H1 (cell line): ENCODE measurements around the gene RPS15. TPM values are rescaled to one million over a fixed set of nuclear protein-coding genes. Genes with fewer than 3 reads are reported as not detected.

Experiments used
- CTCF ChIA-PET: fragments of 300-600 bp; sonication (Branson Sonifier 250); formaldehyde crosslinking; loops from one replicate; lab custom pipeline; 2021; ENCODE audit not compliant: partially characterized antibody; lab: Charles Lee
- POLR2A ChIA-PET: fragments of 300-600 bp; sonication (Branson Sonifier 250); formaldehyde crosslinking; loops from one replicate; lab custom pipeline; 2021; ENCODE audit warnings: inconsistent platforms; ENCODE audit not compliant: partially characterized antibody; lab: Charles Lee
- DNase-seq, 2 experiments: peaks; one replicate each; pipeline versions ENCODE4 v3.0.0 to v3.0.0-alpha.2; 2010 to 2022; ENCODE audit warnings: low spot score in 2 of 2, low read depth in 1 of 2, mixed read lengths in 1 of 2
- FAIRE-seq: peaks from 2 replicates; lab custom pipeline; 2011; peaks lifted over from hg19 to GRCh38; lab: Jason Lieb, UNC
- H2AFZ ChIP-seq: 2 replicates; pipeline ENCODE4 v1.8.1; 2012; ENCODE audit warnings: low read length, inconsistent platforms
- H2AK5ac ChIP-seq: 2 replicates; pipeline ENCODE4 v1.6.1; 2013; ENCODE audit warnings: low read depth, low read length
- H2BK120ac ChIP-seq: replicated peaks from 2 replicates; pipeline ENCODE3; 2013; ENCODE audit warnings: low read depth, low read length, inconsistent platforms
- H2BK12ac ChIP-seq: 2 replicates; pipeline ENCODE4 v1.6.1; 2013; ENCODE audit warnings: low read depth, low read length
- H2BK15ac ChIP-seq: 2 replicates; pipeline ENCODE4 v1.6.1; 2013; ENCODE audit warnings: low read length
- H2BK20ac ChIP-seq: 2 replicates; pipeline ENCODE4 v1.6.1; 2013; ENCODE audit warnings: low read length
- H2BK5ac ChIP-seq: 2 replicates; pipeline ENCODE4 v1.6.1; 2013; ENCODE audit warnings: low read depth, low read length
- H3K14ac ChIP-seq: 2 replicates; pipeline ENCODE4 v1.6.1; 2013; ENCODE audit warnings: inconsistent platforms; ENCODE audit not compliant: insufficient read length
- H3K18ac ChIP-seq: 2 replicates; pipeline ENCODE4 v1.6.1; 2013; ENCODE audit warnings: low read length; ENCODE audit errors: extremely low read depth
- H3K23ac ChIP-seq: 2 replicates; pipeline ENCODE4 v1.6.1; 2013; ENCODE audit warnings: inconsistent platforms; ENCODE audit not compliant: insufficient read length
- H3K23me2 ChIP-seq: 2 replicates; pipeline ENCODE4 v1.6.1; 2013; ENCODE audit warnings: low read depth, low read length
- H3K27ac ChIP-seq: 2 replicates; pipeline ENCODE4 v1.6.1; 2011; ENCODE audit warnings: low read depth, low read length, inconsistent platforms
- H3K27me3 ChIP-seq, 4 experiments: replicated peaks in 1 of 4; 1 replicate in 1 of 4; 2 replicates in 3 of 4; pipeline versions ENCODE4 v1.6.1 to v1.8.1; 2011 to 2013; ENCODE audit warnings: low read length in 3 of 4, mild to moderate bottlenecking in 3 of 4, inconsistent platforms in 2 of 4, mixed read lengths in 2 of 4, moderate library complexity in 1 of 4; ENCODE audit not compliant: control insufficient read depth in 3 of 4, insufficient read depth in 3 of 4; ENCODE audit errors: extremely low read depth in 1 of 4
- H3K36me3 ChIP-seq, 4 experiments: 2 replicates each; pipeline versions ENCODE4 v1.6.1 to v1.8.1; 2011 to 2013; ENCODE audit warnings: mild to moderate bottlenecking in 4 of 4, low read length in 3 of 4, moderate library complexity in 2 of 4, control low read depth in 1 of 4, inconsistent platforms in 1 of 4; ENCODE audit not compliant: insufficient read depth in 4 of 4, control insufficient read depth in 2 of 4
- H3K4ac ChIP-seq: replicated peaks from 2 replicates; pipeline ENCODE3; 2013; ENCODE audit warnings: low read length, low read depth, mixed read lengths, inconsistent platforms; ENCODE audit not compliant: insufficient read length
- H3K4me1 ChIP-seq, 4 experiments: replicated peaks in 1 of 4; 1 replicate in 1 of 4; 2 replicates in 3 of 4; pipeline versions ENCODE4 v1.6.1 to v1.8.1; 2011 to 2013; ENCODE audit warnings: low read length in 3 of 4, inconsistent platforms in 2 of 4, mixed read lengths in 1 of 4; ENCODE audit not compliant: insufficient read depth in 4 of 4, control insufficient read depth in 3 of 4
- H3K4me2 ChIP-seq, 2 experiments: 2 replicates each; pipeline versions ENCODE4 v1.6.1 to v1.8.1; 2011 to 2013; ENCODE audit warnings: low read depth in 2 of 2, low read length in 2 of 2, control low read depth in 1 of 2, inconsistent platforms in 1 of 2, mild to moderate bottlenecking in 1 of 2; ENCODE audit not compliant: insufficient read depth in 1 of 2
- H3K4me3 ChIP-seq, 4 experiments: fragments of 200-600, 300-600 bp in 1 of 4; sonication (generic), shearing (Covaris generic), sonication (Bioruptor Twin) in 1 of 4; 2 replicates each; pipeline versions ENCODE4 v1.5.1 to v1.8.1; 2011 to 2016; ENCODE audit warnings: low read length in 4 of 4, low read depth in 3 of 4, control low read depth in 2 of 4, inconsistent platforms in 2 of 4, mild to moderate bottlenecking in 2 of 4, mixed read lengths in 1 of 4, moderate library complexity in 1 of 4; ENCODE audit not compliant: insufficient read depth in 2 of 4; ENCODE audit errors: extremely low read depth in 1 of 4
- H3K56ac ChIP-seq: replicated peaks from 2 replicates; pipeline ENCODE3; 2013; ENCODE audit warnings: low read depth, mild to moderate bottlenecking, mixed read lengths, low read length, inconsistent platforms; ENCODE audit not compliant: insufficient read length
- H3K79me1 ChIP-seq: 2 replicates; pipeline ENCODE4 v1.6.1; 2013; ENCODE audit warnings: low read depth, low read length, control low read depth
- H3K79me2 ChIP-seq, 2 experiments: 2 replicates each; pipeline versions ENCODE4 v1.6.1 to v1.8.1; 2012 to 2013; ENCODE audit warnings: low read length in 2 of 2, mild to moderate bottlenecking in 2 of 2, inconsistent platforms in 1 of 2; ENCODE audit not compliant: insufficient read depth in 2 of 2, control insufficient read depth in 1 of 2
- H3K9ac ChIP-seq, 4 experiments: replicated peaks in 1 of 4; 1 replicate in 1 of 4; 2 replicates in 3 of 4; pipeline versions ENCODE4 v1.6.1 to v1.8.1; 2011 to 2013; ENCODE audit warnings: low read depth in 3 of 4, low read length in 3 of 4, control low read depth in 2 of 4, mild to moderate bottlenecking in 2 of 4, moderate library complexity in 2 of 4, inconsistent platforms in 1 of 4; ENCODE audit errors: extremely low read depth in 1 of 4
- H3K9me3 ChIP-seq, 2 experiments: 2 replicates each; pipeline versions ENCODE4 v1.6.1 to v1.8.1; 2012 to 2013; ENCODE audit warnings: mild to moderate bottlenecking in 2 of 2, moderate library complexity in 2 of 2, control low read depth in 1 of 2, inconsistent platforms in 1 of 2, low read depth in 1 of 2, low read length in 1 of 2, mixed read lengths in 1 of 2; ENCODE audit not compliant: insufficient read depth in 2 of 2
- H4K20me1 ChIP-seq, 2 experiments: replicated peaks in 1 of 2; 2 replicates each; pipeline versions ENCODE3 to v1.8.1; 2011 to 2013; ENCODE audit warnings: inconsistent platforms in 2 of 2, low read length in 2 of 2, mild to moderate bottlenecking in 1 of 2; ENCODE audit not compliant: insufficient read depth in 2 of 2, control insufficient read depth in 1 of 2
- H4K5ac ChIP-seq: 2 replicates; pipeline ENCODE4 v1.6.1; 2013; ENCODE audit warnings: low read length, low read depth, mixed read lengths, inconsistent platforms; ENCODE audit not compliant: insufficient read length
- H4K8ac ChIP-seq: 2 replicates; pipeline ENCODE4 v1.8.0; 2013; ENCODE audit warnings: mild to moderate bottlenecking, moderate library complexity, low read length, inconsistent platforms; ENCODE audit not compliant: insufficient read depth; ENCODE audit errors: extremely low read depth
- H4K91ac ChIP-seq: replicated peaks from 2 replicates; pipeline ENCODE3; 2013; ENCODE audit warnings: low read length, mixed read lengths, inconsistent platforms; ENCODE audit not compliant: insufficient read length
- ASH2L ChIP-seq: fragments of 200-600, 300-600 bp; sonication (generic); IDR thresholded peaks from one replicate; pipeline ENCODE4 v1.7.1; 2017; ENCODE audit warnings: low read length
- JUND ChIP-seq: IDR thresholded peaks from 2 replicates; pipeline ENCODE4 v1.6.1; 2011; ENCODE audit warnings: mild to moderate bottlenecking, improper control_type of control experiment, low read length
- SIN3A ChIP-seq, 2 experiments: IDR thresholded peaks in 1 of 2; conservative IDR thresholded peaks in 1 of 2; 2 replicates each; pipeline ENCODE4 v1.6.1; 2011 to 2012; ENCODE audit warnings: low read length in 2 of 2, improper control_type of control experiment in 1 of 2, low read depth in 1 of 2, mild to moderate bottlenecking in 1 of 2
- TAF1 ChIP-seq: IDR thresholded peaks from 2 replicates; pipeline ENCODE4 v1.6.1; 2011; ENCODE audit warnings: mild to moderate bottlenecking, low read depth, low read length
- WGBS, 2 experiments: shearing (Covaris generic) in 1 of 2; methylation state at CpG; one replicate each; pipeline versions ENCODE4 v1.1.6 to v1.1.7; 2013 to 2015; ENCODE audit warnings: low lambda C conversion rate in 2 of 2, mixed read lengths in 2 of 2, inconsistent platforms in 1 of 2, low coverage in 1 of 2, missing lambda C conversion rate in 1 of 2; ENCODE audit not compliant: insufficient replicate concordance in 2 of 2, insufficient coverage in 1 of 2, insufficient read length in 1 of 2; ENCODE audit errors: extremely low coverage in 1 of 2, missing lambda C conversion rate in 1 of 2; 5-methylcytosine and 5-hydroxymethylcytosine counted together
- polyA plus RNA-seq, 7 experiments: library from polyadenylated mRNA; depleted of rRNA in 3 of 7; stranded (reverse) in 5 of 7; unstranded in 2 of 7; fragments of >200 nt in 5 of 7; fragments of 200-250 nt in 2 of 7; gene quantifications; 1 replicate in 5 of 7; 2 replicates in 1 of 7; 4 replicates in 1 of 7; pipeline versions ENCODE4 v1.2.1 to v1.2.3, GENCODE V29; 2011 to 2013; ENCODE audit warnings: missing spikeins in 2 of 7, mixed read lengths in 2 of 7
- total RNA-seq: library from RNA; stranded (reverse); fragmentation: NEBNext Ultra II Directional; extraction: Animal tissue kit (Norgen Biotek cat#: 25700); gene quantifications from 2 replicates; pipeline ENCODE4 v1.2.1, GENCODE V29; 2021

Gene RPS15
- total and polyA plus RNA-seq, 2 of the 8 experiments (the other 6 are each of a cell fraction or from before 2014, with no cell fraction given): 1,562 to 3,890 TPM

DNA sequence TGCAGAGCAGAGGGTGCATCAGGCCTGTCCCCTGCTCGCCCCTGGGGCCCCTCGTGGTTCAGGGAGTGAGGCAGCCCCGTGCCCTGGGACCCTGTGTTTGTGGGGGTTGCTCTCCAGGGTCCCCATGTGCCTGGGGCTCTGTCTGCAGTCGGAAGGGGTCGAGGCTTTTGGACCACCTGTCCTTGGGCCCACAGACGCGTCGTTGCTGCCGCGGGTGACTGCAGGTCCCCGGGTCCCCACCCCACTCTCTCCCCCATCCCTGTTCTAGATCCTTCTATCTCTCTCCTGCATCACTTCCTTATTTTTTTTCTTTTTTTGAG, 50.0 kb downstream of the RPS15 start:
- H2BK20ac ChIP-seq: no peak overlapping the region
- H3K79me2 ChIP-seq: no peaks in the 10 kb centered on the region
- H3K4me3 ChIP-seq: no peak overlapping the region
- 90% methylated on average over 6 of the region's 11 CpGs; no CpG with 5 or more reads in 1 of the 2 experiments for WGBS, 2 experiments
- H2BK120ac ChIP-seq: no peak overlapping the region
- no peak overlapping the region for H3K9ac ChIP-seq
- FAIRE-seq (no peak), DNase-seq (no peak)
- H2AFZ ChIP-seq: no peak overlapping the region
- H3K9me3 ChIP-seq: no peaks in the 10 kb centered on the region
- no peak overlapping the region for H3K23ac ChIP-seq
- no peak overlapping the region for H3K27ac ChIP-seq
- ChIA-PET CTCF (no interaction called here), POLR2A (interaction anchor here (0.9 to 1.0 kb wide), 2 partner anchors 13 to 17 kb away, joined by 3 read pairs; no protein-coding TSS in a partner anchor)
- no peak overlapping the region for H3K18ac ChIP-seq
- no peaks in the 10 kb centered on the region for H4K20me1 ChIP-seq
- peaks cover 5% of the 10 kb centered on the region; the same call in 1 of the 2 replicates for H3K23me2 ChIP-seq
- no peak overlapping the region for H3K56ac ChIP-seq
- no peak overlapping the region for H2BK15ac ChIP-seq
- H2BK12ac ChIP-seq: peak overlapping the region; percentile 60; the same call in 1 of the 2 replicates
- H3K27me3 ChIP-seq: peaks cover 3 to 17% (median 9%) of the 10 kb centered on the region in 4 experiments; a peak in 6 of 7 replicates
- no peak overlapping the region for H3K4ac ChIP-seq
- no peak overlapping the region for H3K4me2 ChIP-seq
- H3K14ac ChIP-seq: no peak overlapping the region
- no peak overlapping the region for H4K5ac ChIP-seq
- H4K8ac ChIP-seq: no peak overlapping the region
- no peak overlapping the region for H4K91ac ChIP-seq
- H3K36me3 ChIP-seq: no peaks in the 10 kb centered on the region
- no peak overlapping the region for H2BK5ac ChIP-seq
- TF ChIP-seq TAF1 (no peak), SIN3A (conservative IDR thresholded peaks at IDR 0.05 in 1 of 2, IDR thresholded peaks at IDR 0.05 in 1 of 2; ENCODE audit: low read depth in 1 of 2, low read length in 2 of 2) (no peak), ASH2L (no peak), JUND (no peak)
- TF ChIP-seq, all 59 proteins: peak for 0
- Histone ChIP-seq H3K4me1 (peaks cover 0 to 5% (median 2%) of the 10 kb centered on the region in 4 experiments; a peak in 4 of 7 replicates), H3K79me1 (no peaks in the 10 kb centered on the region), H2AK5ac (no peak overlapping the region)
